ENCODE data around the gene CDIP1. TPM values are rescaled to one million over a fixed set of nuclear protein-coding genes. Genes with fewer than 3 reads are reported as not detected.

CDIP1 gene
- total and polyA plus RNA-seq, 2 donors from 2014 or later: 40.8 to 80.4 TPM

DNA sequence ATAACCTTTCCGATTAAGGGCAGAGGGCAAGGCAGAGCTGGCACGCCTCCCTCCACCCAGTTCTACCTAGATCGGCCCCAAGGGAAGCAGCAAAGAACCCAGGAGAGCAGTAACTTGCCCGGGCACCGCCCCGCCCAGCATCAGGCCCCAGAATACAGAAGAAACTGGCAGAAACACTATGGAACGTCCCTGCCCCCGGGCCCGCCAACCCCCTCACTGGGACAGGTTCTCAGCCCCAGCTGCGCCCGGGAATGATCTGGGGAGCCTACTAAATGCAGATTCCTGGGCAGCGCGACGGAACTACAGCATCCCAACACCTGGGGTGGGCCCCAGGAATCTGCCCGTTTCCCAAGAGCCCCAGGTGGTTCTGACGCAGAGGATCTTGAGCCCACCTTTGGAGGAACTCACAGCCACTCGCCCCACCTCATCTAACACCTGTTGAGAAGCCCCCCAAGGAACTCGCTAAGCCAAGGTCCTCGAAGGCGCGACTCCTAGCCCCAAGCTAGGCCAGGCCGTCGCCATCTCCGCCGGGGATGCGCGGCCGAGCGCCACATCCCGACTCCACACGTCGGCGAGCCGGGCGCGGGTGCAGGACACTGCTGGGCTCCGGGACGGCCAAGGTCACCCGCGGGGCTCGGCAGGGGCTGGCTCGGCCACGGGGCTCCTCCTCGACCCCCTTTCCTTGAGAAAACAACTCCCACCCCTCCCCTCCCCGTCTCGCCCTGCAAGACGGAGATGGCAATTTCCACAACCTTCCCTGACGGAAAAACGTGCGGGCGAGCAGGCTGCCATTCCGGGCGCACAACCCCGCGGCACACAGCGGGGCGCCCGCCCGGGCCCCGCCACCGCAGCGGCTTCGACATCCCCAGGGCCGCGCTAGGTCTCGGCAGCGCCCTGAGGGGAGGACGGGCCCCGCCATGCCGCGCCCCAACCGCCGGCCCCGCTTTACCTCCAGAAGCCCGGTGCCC, 913 bp downstream of the CDIP1 start:
- H3K27me3 ChIP-seq (ENCODE audit: control insufficient read depth, insufficient read depth, low read length): no peaks in the 10 kb centered on the region
- no peak for FAIRE-seq
- peak overlapping the region; percentile 40 to 81 (median 60) for H3K4me3 ChIP-seq (ENCODE audit: low read length in 3 of 3)
- DNase-seq: peak in 3 of 5 donors; percentile 31 to 82 (median 73)
- H3K4me1 ChIP-seq (ENCODE audit: control insufficient read depth in 2 of 3, insufficient read depth in 2 of 3, low read depth in 1 of 3, low read length in 3 of 3): peaks cover 0 to 11% (median 0%) of the 10 kb centered on the region in 3 donors
- peak overlapping the region in 2 of 3 donors; percentile 57 to 80 for H3K9ac ChIP-seq (ENCODE audit: low read length in 3 of 3)
- H3K36me3 ChIP-seq (ENCODE audit: control insufficient read depth in 2 of 3, insufficient read depth in 3 of 3, low read length in 3 of 3): no peaks in the 10 kb centered on the region
- peak overlapping the region; percentile 20 to 94 for H3K27ac ChIP-seq (ENCODE audit: low read depth in 2 of 2, low read length in 2 of 2)
- no peak for TF ChIP-seq CTCF (IDR thresholded peaks at IDR 0.05; ENCODE audit: borderline replicate concordance, extremely low read depth, insufficient read depth)
- H3K9me3 ChIP-seq (ENCODE audit: control insufficient read depth in 2 of 3, insufficient read depth in 1 of 3, low read length in 3 of 3): peaks cover 0 to 10% (median 0%) of the 10 kb centered on the region in 3 donors
- intact Hi-C loops (cut with DNase I): no loop called here

- H3K36me3 ChIP-seq (ENCODE audit: control insufficient read depth in 2 of 3, insufficient read depth in 3 of 3, low read length in 3 of 3): no peaks in the 10 kb centered on the region
- intact Hi-C loops (cut with DNase I): no loop called here
- no peak overlapping the region for H3K4me3 ChIP-seq (ENCODE audit: low read length in 3 of 3)
- H3K9me3 ChIP-seq (ENCODE audit: control insufficient read depth in 2 of 3, insufficient read depth in 1 of 3, low read length in 3 of 3): peaks cover 0 to 10% (median 0%) of the 10 kb centered on the region in 3 donors
- peak overlapping the region in 1 of 3 donors; percentile 80 for H3K9ac ChIP-seq (ENCODE audit: low read length in 3 of 3)
- DNase-seq (no peak), FAIRE-seq (no peak)
- H3K4me1 ChIP-seq (ENCODE audit: control insufficient read depth in 2 of 3, insufficient read depth in 2 of 3, low read depth in 1 of 3, low read length in 3 of 3): peaks cover 0 to 11% (median 0%) of the 10 kb centered on the region in 3 donors
- H3K27me3 ChIP-seq (ENCODE audit: control insufficient read depth, insufficient read depth, low read length): no peaks in the 10 kb centered on the region
- TF ChIP-seq CTCF (IDR thresholded peaks at IDR 0.05; ENCODE audit: borderline replicate concordance, extremely low read depth, insufficient read depth): no peak
- H3K27ac ChIP-seq (ENCODE audit: low read depth in 2 of 2, low read length in 2 of 2): no peak overlapping the region
Observed at GRCh38 chr16:4536391-4537106, 2.0 kb downstream of the CDIP1 start.

- FAIRE-seq: no peak
- no peak overlapping the region for H3K9ac ChIP-seq (ENCODE audit: low read length in 3 of 3)
- TF ChIP-seq CTCF (IDR thresholded peaks at IDR 0.05; ENCODE audit: borderline replicate concordance, extremely low read depth, insufficient read depth): no peak
- peaks cover 0 to 10% (median 0%) of the 10 kb centered on the region in 3 donors for H3K9me3 ChIP-seq (ENCODE audit: control insufficient read depth in 2 of 3, insufficient read depth in 1 of 3, low read length in 3 of 3)
- H3K36me3 ChIP-seq (ENCODE audit: control insufficient read depth in 2 of 3, insufficient read depth in 3 of 3, low read length in 3 of 3): no peaks in the 10 kb centered on the region
- no peaks in the 10 kb centered on the region for H3K27me3 ChIP-seq (ENCODE audit: control insufficient read depth, insufficient read depth, low read length)
- H3K27ac ChIP-seq (ENCODE audit: low read depth in 2 of 2, low read length in 2 of 2): no peak overlapping the region
- no peak for DNase-seq
- H3K4me1 ChIP-seq (ENCODE audit: control insufficient read depth in 2 of 3, insufficient read depth in 2 of 3, low read depth in 1 of 3, low read length in 3 of 3): peaks cover 0 to 11% (median 0%) of the 10 kb centered on the region in 3 donors
- intact Hi-C loops (cut with DNase I): no loop called here
- no peak overlapping the region for H3K4me3 ChIP-seq (ENCODE audit: low read length in 3 of 3)
Observed at GRCh38 chr16:4535627-4536108, 2.9 kb downstream of the CDIP1 start.
